ENCODE measurements around the gene MGMT.

The MGMT gene

GRCh38 chr10:129455625-129456024 is 11.4 kb upstream of the MGMT start:
- no peak for DNase-seq

GRCh38 chr10:129459762-129460539 is 7.1 kb upstream of the MGMT start:
- no peak for DNase-seq

- no peak for DNase-seq
These were observed 4.7 kb upstream of the MGMT start for GRCh38 chr10:129462257-129462795.

- DNase-seq: no peak
These were observed 2.8 kb upstream of the MGMT start for GRCh38 chr10:129464251-129464650.

- no peak for DNase-seq
These were observed 992 bp upstream of the MGMT start for GRCh38 chr10:129465796-129466702.

- no peak for DNase-seq
These were observed 471 bp downstream of the MGMT start for GRCh38 chr10:129467359-129468064.

- no peak for DNase-seq
These were observed 1.1 kb downstream of the MGMT start for GRCh38 chr10:129468187-129468586.

GRCh38 chr10:129470103-129470851 is 3.2 kb downstream of the MGMT start:
- no peak for DNase-seq

GRCh38 chr10:129471447-129472175 is 4.6 kb downstream of the MGMT start:
- no peak for DNase-seq

GRCh38 chr10:129472696-129473555 is 5.9 kb downstream of the MGMT start:
- no peak for DNase-seq

GRCh38 chr10:129474642-129475041 is 7.6 kb downstream of the MGMT start:
- no peak for DNase-seq

- DNase-seq: no peak
These were observed 9.4 kb downstream of the MGMT start for GRCh38 chr10:129476431-129476830.

GRCh38 chr10:129477051-129477450 is 10.0 kb downstream of the MGMT start:
- DNase-seq: no peak

- DNase-seq: no peak
These were observed 14.6 kb downstream of the MGMT start for GRCh38 chr10:129481641-129482040.

GRCh38 chr10:129483430-129484010 is 16.5 kb downstream of the MGMT start:
- no peak for DNase-seq

- no peak for DNase-seq
These were observed 19.8 kb downstream of the MGMT start for GRCh38 chr10:129486805-129487204.

- no peak for DNase-seq
These were observed 24.2 kb downstream of the MGMT start for GRCh38 chr10:129491123-129491734.

GRCh38 chr10:129494176-129494575 is 27.1 kb downstream of the MGMT start:
- no peak for DNase-seq

GRCh38 chr10:129494740-129495139 is 27.7 kb downstream of the MGMT start:
- no peak for DNase-seq

GRCh38 chr10:129495256-129495655 is 28.2 kb downstream of the MGMT start:
- no peak for DNase-seq
